Pulmonary artery endothelial cell (primary cell): ENCODE measurements around the gene SHH. TPM values are rescaled to one million over a fixed set of nuclear protein-coding genes. Genes with fewer than 3 reads are reported as not detected.
"Not testable (repeated sequence)": the region's sequence is repeated elsewhere in the genome, so short reads cannot be mapped to it uniquely, and the experiment has no call there.

ENCODE experiments used
- DNase-seq: peaks from one replicate; pipeline ENCODE4 v3.0.0-alpha.2; 2011; ENCODE audit warnings: low read depth, low spot score
- total RNA-seq: library from RNA; depleted of rRNA; stranded (reverse); fragments of >200 nt; gene quantifications from 2 replicates; pipeline ENCODE4 v1.2.3, GENCODE V29; 2014

Gene SHH
- total RNA-seq, 1 donor from 2014 or later, result 0.20 TPM

DNA sequence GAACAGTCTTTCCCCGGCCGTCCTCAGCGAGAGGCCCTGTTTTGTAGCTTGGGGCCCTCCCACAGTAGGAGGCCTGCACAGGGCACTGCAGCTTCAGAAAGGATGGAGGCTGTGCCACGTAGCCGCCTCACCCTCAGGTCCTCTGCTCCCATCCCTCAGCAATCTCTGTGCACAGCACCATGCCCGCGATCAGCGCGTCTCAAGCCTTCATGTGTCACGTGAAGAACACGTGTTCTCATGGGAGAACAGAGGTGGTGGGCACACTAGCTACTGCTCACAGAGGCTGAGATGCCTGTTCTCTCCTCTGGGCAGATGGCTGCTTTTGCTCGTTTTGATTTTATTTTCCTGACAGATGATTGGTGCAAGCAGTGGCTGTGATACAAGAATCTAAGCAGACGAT is 8.5 kb upstream of the SHH start:
- DNase-seq, result no peak

DNA sequence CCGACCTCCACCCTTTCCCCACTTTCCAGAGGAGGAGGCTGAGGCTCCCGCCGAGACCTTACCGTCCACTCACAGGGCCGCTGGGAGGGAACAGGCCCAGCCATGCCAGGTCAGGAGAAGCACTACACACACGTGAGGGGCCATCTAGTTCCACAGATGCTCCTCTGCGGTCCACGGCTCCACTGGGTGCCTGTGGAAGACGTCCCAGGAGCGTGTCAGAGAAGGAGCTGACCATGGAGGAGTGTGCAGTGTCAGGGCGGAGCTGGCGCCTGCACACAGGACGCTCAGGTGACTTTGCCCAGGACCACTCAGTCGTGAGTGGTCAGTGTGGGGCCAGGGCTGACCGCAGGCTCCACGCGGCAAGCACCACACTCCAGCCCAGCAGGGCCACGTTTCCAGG is 8.0 kb upstream of the SHH start:
- DNase-seq, result no peak

DNA sequence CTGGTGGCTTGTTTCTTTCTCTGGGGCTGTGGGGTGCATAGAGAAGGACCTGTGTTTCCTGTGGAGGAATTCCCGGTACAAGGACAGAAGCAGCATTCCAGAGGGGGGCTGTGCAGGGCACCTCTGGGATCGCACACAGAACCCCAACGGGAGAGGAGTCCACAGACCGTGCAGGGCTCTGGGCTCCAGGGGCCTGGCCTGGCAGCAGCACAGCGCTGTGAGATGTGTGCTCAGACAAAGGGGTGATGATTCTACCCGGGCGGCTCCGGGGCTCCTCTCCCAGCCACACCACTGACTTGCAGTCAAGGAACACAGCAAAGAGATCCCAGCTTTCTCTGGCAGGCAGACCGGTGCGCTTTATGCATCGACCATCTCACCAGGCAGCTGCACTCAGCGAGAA is 6.9 kb upstream of the SHH start:
- no peak for DNase-seq

DNA sequence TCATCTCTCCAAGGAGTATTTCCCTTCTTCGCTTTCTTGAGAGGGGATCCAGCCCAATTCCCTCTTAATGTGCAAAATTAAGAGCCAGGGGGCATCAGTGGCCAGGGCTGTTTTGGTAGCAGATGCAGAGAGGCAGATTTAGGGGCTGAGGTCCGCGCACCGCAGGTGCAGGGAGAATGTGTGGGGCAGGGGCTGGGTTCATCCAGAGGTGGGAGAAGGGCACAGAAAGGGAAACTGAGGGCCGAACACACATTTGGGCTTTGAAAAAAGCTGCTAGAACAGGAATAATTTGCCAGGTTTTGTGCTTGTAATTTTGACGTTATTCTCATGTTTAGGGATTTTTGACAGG is 6.5 kb upstream of the SHH start:
- DNase-seq, result no peak

DNA sequence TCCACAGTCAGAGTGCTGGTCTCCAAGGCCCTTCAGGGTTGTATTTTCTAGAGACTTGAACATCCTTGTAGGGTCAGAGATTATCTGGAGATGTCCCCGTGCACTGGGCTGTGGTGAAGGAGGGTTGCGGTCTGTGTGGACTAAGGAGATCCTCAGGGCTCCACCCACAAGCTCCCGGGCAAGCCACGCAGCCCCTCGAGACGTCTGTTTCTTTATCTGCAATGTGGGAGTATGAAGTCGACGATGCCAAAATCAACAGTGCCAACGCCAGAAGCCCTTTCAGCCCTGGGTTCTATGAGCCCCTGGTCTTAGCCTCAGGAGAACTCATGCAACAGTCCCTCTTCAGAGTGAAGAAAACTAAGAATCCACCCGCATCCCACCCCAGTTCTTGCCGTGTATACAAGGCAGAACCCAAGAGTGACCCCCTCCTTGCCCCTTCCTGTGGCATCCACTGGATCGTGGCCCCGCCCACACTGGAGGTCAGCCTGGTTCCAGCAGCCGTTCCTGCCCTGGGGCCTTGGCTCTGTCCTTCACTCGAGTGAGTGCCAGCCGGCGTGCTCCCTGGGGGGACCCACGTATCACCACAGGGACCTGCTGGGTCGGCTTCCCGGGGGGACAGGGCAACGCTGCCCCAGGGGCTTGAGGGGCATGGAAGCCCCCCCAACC is 6.0 kb upstream of the SHH start:
- DNase-seq, result no peak

DNA sequence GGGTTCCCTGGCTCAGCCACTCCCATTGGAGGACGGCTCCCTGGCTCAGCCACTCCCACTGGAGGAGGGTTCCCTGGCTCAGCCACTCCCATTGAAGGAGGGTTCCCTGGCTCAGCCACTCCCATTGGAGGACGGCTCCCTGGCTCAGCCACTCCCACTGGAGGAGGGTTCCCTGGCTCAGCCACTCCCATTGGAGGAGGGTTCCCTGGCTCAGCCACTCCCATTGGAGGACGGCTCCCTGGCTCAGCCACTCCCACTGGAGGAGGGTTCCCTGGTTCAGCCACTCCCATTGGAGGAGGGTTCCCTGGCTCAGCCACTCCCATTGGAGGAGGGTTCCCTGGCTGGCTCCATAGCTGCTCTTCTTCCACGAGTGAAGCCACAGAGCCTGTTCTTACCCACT is 5.3 kb upstream of the SHH start:
- DNase-seq, result not testable (repeated sequence)

DNA sequence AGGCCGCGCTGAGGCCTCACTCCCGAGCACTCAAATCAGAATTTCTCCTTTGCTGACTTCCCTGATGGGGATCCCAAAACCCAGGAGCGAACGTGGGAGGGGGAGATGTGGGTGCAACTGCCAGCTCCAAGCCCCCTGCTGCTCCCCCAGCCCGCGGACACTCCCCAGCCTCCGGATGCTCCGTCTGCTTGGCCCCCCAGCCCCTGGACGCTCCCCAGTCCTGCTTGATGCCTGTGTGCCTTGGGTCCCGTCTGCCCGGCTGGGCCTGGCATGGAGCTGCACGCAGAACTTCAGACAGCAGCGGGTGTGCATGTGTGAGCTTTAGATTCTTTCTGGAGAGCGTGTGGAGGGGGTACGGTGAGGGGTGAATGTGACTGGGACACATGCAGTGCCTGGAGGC is 4.7 kb upstream of the SHH start:
- no peak for DNase-seq

DNA sequence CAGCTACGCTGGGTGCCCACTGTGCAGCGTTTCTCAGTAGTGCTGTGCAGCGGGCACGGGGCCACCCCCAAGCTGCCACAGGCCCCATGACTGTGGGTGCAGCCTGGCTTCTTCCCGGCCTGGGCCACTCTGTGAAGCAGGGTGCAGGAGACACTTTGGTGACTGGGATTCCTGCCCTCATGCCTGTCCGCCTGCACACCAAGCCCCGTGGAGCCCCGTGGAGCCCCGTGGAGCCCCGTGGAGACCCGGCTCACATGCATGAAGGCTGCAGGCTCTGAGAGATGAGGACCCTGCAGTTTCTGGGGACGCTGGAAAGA is 3.9 kb upstream of the SHH start:
- DNase-seq, result no peak

DNA sequence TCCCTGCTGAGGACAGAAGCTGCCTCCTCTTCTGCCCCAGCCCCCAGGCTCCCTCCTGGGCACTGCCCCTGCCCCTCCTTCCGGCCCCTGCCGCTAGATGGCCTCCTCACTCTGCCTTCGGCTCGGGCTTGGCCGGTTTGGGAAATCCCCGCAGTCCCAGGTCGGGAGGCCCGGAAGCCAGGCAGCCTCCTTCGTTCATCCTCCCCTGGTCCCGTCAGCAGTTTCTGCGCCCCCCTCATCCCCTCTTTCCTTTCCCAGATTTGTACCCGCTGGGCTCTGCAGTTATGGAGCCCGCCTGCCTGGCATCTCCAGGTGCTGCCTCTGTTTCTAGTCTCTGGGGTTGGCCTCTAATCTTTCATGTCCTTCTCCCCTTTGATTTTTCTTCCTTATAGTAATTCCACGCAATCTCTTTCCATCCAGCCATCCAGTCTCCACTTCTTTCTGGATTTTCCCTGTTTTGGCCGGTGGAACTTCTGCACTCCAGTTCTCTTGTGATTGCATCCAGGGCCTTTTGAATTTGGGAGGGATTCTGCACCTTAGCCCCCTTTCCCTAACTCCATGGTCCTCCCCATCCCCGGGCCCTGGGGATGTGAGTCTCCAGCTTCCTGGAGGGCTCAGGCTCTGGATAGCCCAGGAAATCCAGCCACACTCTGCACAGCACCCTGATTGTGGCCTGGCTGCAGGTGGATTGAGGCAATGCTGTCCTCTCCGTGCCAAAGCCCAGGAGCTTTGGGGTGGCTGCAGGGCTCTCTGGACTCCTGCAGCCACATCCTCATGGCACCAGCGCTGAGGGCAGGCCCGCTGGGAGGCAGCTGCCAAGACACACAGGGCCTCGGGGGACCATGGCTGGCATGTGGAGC is 3.3 kb upstream of the SHH start:
- DNase-seq, result no peak

DNA sequence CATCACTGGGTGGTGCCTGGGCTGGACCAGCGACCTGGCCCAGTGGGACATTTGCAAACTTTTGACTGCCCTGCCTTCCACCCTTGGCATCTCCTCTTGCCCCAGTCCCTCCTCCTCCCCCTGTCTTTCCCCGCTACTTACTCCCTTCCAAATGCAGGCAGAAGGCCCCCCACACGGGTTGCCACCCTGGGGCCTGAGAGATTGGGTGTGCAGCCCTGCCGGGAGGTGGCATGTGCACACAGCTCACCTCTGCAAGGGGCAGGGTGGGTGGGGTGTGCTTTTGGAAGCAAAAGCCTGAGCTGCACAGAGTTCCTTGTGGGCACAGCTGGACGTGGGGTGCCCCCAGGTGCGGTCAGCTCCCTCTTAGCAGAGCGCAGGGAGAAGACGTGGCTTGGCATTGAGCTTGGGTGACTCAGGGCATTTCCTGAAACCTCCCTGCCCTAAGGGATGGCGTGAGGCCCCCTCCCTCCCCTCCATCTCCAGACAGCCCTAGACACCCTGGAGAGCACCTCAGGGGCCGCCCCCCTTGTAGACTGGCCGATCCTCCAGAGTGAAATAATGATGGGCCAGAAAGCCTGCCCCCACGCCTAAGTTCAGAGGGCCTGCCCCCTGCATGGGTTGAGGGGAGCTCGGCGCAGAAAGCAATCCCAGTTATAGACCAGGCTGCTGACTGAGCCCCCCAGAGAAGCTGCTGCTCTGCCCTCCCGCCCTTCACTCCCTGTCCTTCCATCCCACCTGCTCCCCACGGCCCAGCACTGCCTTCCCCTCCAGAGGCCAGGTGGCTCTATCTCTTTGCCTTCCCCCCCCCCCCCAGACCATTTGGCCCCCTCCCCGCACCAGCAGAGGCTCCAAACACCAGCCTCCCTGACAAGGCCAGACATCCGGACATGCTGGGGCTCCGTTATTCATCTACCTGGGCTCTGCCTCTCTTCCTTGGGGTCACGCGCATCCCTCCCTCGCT is 2.3 kb upstream of the SHH start:
- DNase-seq, result no peak

DNA sequence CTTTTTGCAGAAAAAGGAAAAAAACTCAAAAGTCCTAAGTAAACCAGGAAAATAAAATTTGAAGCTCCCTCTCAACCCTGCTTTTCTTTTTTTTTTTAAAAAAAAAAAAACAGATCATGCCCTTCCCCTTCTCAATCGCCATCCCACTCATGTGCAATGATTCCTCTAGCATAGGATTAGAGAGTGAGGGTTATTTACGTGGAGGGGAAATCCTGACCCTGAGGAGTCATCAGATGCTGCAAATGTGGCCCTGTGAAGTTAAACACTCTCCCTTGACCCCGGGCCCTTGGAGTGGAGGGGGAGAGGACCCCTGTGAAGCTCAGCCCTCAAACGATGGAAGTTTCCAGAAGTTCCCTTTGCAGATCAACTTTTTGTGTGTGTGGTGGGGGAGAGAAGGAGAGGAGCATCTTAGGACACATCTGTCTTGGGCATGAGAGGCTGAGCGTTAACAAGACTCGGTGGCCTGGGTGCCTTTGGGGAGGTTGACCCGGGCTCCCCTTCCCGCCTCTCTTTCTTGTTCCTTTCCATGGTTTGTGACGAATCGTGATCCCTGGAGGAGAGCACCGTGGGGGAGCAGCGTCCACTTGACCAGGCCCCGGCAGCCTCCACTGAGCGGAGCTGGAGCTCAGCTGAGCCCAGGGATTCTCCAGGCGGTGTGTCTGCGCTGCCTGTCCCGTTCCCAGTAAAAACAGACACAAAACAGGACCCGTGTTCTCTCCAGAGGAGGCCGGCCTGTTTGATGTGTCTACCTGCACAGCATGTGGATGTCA is 1.5 kb upstream of the SHH start:
- no peak for DNase-seq

DNA sequence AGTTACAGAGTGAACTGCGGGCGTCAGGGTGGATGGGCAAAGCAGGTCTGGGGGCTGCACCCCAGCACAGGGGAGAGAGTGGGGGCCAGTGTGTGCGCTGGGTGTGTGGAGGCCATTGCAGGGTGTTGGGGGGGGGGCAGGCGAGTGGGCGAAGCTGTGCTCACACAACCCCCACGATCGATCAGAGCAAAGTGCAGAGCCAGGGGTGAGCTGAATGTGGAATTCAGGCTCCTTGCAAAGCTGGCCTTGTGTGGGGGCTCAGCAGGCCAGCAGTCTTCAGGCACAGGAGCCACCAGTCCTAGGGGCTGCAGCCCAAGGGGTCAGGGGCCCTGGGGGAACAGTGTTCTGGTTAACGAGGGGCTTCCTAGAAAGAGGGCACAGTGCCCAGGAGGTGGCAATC is 862 bp upstream of the SHH start:
- no peak for DNase-seq

DNA sequence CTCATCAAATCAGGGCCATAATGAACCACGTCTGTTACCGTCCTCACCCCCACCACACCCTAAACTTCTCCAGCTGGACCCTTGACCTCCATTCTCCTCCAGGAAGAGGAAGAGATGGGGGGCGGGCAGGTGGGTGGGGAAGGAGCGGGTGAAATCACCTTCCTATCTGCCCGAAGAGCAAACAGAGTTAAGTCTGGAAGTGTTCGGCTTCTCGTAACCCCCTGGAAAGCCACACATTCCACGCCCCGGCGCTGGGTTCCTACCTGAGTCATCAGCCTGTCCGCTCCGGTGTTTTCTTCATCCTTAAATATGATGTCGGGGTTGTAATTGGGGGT is 736 bp downstream of the SHH start:
- no peak for DNase-seq

DNA sequence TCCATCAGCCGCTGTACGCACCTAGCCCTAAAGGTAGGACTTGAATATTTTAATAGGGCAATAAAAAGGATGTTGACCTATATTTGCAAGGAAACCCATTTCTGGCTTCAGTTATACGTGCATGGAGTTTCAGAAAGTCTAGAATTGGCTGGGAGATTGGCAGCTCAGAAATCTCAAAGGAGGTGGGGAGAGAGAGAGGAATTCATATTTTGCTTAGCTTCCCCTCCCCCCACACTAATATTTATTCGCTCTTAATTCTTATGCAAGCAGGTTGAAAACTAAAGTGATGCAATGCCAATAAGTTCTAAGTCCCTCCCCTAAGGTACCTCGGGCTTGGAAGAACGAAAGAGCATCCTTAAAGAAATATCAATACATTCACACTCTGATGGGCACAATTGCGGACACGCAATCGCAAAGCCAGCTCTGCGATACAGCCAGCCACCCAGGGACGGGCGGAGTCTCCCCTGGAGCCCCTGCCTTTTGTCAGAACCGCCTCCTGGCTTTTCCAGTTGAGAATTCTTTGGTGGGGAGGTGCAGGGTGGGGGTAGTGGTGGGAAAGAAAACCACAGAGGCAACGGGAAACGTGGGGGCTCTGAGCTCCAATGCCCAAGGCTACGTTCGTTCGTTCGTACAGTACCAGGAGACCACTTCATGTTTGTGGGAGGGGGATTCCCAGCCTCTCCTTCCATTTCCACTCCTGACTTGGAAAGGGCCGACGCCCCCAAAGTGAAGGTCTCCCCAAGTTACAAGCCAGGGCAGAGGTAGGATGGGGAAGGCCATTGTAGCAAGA is 1.3 kb downstream of the SHH start:
- no peak for DNase-seq

DNA sequence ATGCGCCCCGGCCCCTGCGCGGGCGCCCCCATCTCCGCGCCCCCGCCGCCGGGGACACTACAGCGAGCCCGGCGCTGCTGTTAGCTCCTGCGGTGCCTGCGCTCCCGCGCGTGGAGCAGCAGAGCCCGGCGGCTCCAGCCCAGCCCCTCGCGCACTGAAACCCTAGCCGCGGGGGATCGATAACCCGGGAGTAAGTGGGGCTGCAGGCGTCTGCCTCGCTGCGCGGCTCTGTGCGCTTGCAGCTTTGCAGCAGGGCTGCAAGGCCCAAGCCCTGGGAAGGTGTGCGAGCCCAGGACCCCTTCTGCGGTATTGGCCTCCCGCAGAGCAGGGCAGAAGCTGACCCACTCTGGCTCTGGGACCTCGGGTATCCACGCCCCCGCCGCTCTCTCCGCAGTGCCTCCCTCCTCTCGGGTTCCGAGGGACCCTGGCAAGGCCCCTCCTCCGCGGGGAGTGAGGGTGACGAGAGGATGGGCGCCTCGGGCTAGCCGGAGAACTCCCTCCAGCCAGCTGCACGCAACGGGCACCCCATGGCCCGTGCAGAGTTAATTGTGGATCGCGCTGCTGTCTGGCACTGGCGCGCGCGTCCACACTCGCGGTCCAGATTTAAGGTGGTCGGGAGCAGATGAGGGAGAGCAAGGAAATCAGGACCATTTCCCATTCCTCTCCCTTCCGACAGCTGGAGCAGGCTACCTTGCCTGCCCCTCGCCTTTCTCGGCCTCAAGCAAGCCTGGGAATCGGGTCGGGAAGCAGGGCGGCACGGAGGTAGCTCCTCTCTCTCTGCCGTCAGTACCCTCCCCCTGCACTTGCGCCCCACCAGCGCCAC is 2.1 kb downstream of the SHH start:
- DNase-seq, result no peak

DNA sequence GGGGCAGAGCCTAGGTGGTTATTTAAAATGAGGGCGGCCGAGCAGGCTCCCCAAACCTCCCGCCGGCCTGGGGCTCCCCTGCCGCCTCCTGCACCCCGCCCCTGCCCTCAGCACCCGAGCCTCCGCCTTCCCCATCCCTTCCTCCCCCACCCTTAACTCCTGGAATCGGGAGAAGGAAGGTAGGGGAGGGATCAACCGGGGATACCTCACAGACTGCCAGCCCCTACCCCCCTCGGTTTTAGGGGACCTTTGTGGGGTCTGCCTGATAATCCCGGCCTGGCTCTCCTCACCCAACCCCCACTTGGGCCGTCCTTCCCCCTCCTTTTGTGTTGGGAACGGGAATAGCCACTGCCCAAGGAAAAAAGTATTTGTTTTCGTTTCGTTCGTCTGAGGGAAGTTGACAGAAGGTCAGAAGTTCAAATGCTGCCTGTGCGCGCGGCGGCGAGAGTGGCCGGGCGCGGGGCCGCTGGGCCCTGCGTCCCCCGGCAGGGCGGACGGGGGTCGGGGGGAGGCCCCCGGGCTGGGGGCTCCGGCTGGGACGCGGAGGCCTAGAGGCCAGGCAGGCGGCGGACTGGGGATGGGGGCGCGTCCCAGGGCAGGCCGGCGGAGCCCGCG is 2.8 kb downstream of the SHH start:
- no peak for DNase-seq

DNA sequence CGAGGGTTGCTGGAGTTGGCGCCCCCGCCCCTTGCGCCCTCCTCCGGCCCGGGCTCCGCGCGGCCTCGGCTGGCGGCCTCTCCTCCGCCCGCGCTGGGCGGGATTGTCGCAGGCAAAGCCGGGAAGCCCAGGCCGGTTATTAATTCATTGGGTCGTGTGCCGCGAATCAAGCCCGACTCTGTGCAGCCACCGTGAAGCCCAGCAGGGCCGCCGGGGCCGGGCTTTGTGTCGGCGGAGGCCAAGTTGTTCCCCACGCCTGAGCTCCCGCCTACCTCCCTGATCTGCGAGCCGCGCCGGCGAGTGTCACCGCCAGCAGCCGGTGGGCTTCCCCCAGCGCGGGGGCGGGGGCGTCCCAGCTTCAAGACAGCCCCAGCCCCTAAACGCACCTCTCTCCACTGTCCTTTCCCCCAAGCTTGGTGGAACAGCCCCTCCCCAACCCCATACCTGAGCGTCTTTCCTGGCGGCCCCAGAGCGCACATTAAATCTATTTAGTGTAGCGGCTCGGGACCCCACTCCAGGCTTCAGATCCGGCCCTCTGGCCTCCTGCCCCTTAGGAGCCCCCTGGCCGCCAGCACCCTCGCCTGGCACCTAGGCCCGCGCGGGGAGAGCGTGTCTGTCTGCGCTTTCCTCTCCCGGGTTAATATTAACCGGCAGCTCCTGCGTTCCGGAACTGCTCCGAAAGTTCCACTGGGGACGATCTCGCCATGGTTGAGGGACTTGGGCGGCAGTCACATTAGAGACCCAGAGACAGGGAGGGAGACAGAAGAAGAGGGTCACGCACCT is 3.5 kb downstream of the SHH start:
- no peak for DNase-seq

DNA sequence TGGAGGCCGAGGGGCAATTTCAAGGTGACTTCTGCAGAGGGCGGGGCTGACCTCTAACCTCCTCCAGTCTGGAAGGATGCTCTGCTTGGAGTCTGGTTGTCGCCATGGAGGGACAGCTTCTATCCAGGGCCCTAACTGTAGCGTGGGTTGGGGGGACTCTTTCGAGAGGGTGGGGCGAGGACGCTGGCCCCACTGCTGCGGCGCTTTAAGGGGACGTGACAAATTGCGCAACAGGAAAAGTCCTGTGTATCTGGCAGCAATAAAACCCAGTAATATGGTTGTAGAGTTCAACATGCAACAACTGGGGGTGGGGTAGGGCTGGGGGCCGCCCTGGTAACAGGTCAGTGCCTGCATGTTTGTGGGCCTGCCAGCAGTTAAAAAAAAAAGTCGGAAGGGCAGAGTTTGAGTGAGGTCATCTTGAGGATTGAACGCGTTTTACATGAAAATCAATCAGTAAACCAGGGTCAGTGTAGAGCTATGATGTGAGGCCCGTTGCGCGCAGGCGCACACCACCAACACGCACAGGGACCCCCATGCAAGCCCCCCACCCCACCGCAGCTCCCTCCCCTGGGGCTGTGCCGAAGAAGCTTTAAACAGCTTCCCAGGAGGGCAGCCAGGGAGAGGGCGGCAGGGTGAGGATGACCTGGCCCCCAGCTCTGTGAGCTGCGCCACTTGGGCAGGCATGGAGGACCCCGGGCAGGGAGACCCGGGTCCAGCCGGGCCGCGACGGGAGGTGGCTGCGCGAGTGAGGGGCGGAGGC is 4.3 kb downstream of the SHH start:
- no peak for DNase-seq
